ENCODE data around the gene LMAN1.

Gene LMAN1

DNA sequence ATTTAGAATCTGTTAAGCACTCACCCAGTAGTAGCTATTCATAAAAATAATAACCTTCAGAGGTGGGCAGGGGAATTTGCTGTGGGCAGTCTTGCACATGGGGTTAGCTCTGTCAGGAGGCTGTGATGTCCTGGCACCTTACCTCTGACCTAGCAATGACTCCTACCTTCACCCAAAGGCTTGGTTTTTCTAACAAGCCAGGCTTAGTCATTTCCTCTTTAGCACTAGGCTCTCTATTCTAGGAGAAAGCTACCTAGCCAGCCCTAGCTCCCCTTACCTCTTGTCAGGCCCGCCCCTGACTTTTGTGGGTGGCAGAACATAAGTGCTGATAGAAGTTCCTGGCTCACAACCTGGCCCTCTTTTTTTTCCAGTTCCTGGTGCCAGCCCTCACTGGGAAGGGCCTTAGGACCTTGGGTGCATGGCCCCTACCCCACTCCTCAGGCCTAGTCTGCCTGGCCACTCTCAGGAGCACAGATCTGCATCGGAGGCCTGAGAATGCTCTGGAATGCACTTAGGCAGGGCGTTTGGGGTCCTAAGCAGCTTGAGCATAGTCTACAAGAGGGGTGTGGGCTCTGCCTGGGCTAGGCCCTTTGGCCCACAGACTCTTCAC lies 58.3 kb downstream of the LMAN1 start:
- Histone ChIP-seq H3K9ac (ENCODE audit: low read length) (no peak overlapping the region), H3K18ac (ENCODE audit: low read length) (no peak overlapping the region), H3K36me3 (ENCODE audit: control insufficient read depth, insufficient read depth, low read length) (no peaks in the 10 kb centered on the region), H3K79me2 (ENCODE audit: control insufficient read depth, insufficient read depth, low read length) (no peaks in the 10 kb centered on the region), H3K4me2 (ENCODE audit: low read length) (no peak overlapping the region), H4K5ac (ENCODE audit: low read length) (no peak overlapping the region), H3K4ac (ENCODE audit: low read depth, low read length) (no peak overlapping the region), H3K4me1 (ENCODE audit: control insufficient read depth, low read depth, low read length) (no peaks in the 10 kb centered on the region), H3K27me3 (ENCODE audit: insufficient read depth, low read length, poor library complexity) (no peaks in the 10 kb centered on the region), H3K23ac (ENCODE audit: low read length) (no peak overlapping the region), H3K79me1 (ENCODE audit: low read length) (no peaks in the 10 kb centered on the region), H3K4me3 (ENCODE audit: low read length) (no peak overlapping the region), H4K8ac (ENCODE audit: low read depth, low read length) (no peak overlapping the region), H2BK5ac (ENCODE audit: low read length) (no peak overlapping the region), H3K56ac (ENCODE audit: low read length) (no peak overlapping the region), H2BK120ac (ENCODE audit: low read depth, low read length) (no peak overlapping the region), H2BK15ac (replicated peaks; ENCODE audit: low read depth) (no peak overlapping the region), H3K27ac (ENCODE audit: low read depth, low read length) (no peak overlapping the region), H2AK5ac (ENCODE audit: low read length) (no peak overlapping the region)
- DNase-seq = no peak
- WGBS (ENCODE audit: extremely low coverage, insufficient coverage, low lambda C conversion rate) = no CpG with 5 or more reads among the region's 3 CpGs

DNA sequence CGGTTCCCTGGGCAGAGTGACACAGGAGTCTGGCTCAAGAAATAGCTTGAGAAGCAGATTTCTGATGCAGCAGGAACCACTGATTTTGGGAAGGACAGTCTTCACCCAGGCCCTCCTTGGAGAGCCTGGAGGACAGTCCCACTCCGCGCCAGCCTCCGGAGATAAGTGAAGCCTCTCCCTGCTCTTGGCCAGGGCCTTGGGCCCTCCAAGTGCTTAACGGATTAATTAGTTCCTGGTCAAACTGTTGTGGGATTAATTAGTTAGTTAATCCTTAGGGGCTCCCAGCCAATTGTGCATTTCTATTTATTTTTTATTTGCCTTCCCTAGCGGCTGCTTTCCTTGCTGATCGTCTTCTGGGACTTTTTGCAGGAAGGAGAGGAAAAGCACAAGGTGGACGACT lies 60.2 kb downstream of the LMAN1 start:
- Histone ChIP-seq H3K4me3 (ENCODE audit: low read length) (no peak overlapping the region), H2BK120ac (ENCODE audit: low read depth, low read length) (no peak overlapping the region), H3K56ac (ENCODE audit: low read length) (no peak overlapping the region), H3K79me2 (ENCODE audit: control insufficient read depth, insufficient read depth, low read length) (no peaks in the 10 kb centered on the region), H3K23ac (ENCODE audit: low read length) (no peak overlapping the region), H4K5ac (ENCODE audit: low read length) (no peak overlapping the region), H3K18ac (ENCODE audit: low read length) (no peak overlapping the region), H3K27ac (ENCODE audit: low read depth, low read length) (no peak overlapping the region), H2AK5ac (ENCODE audit: low read length) (no peak overlapping the region), H3K79me1 (ENCODE audit: low read length) (no peaks in the 10 kb centered on the region), H2BK5ac (ENCODE audit: low read length) (no peak overlapping the region), H3K9ac (ENCODE audit: low read length) (no peak overlapping the region), H3K36me3 (ENCODE audit: control insufficient read depth, insufficient read depth, low read length) (no peaks in the 10 kb centered on the region), H3K4me2 (ENCODE audit: low read length) (no peak overlapping the region), H4K8ac (ENCODE audit: low read depth, low read length) (no peak overlapping the region), H3K27me3 (ENCODE audit: insufficient read depth, low read length, poor library complexity) (no peaks in the 10 kb centered on the region), H3K4me1 (ENCODE audit: control insufficient read depth, low read depth, low read length) (no peaks in the 10 kb centered on the region), H3K4ac (ENCODE audit: low read depth, low read length) (no peak overlapping the region), H2BK15ac (replicated peaks; ENCODE audit: low read depth) (no peak overlapping the region)
- WGBS (ENCODE audit: extremely low coverage, insufficient coverage, low lambda C conversion rate) = no CpG with 5 or more reads among the region's 8 CpGs
- no peak for DNase-seq

DNA sequence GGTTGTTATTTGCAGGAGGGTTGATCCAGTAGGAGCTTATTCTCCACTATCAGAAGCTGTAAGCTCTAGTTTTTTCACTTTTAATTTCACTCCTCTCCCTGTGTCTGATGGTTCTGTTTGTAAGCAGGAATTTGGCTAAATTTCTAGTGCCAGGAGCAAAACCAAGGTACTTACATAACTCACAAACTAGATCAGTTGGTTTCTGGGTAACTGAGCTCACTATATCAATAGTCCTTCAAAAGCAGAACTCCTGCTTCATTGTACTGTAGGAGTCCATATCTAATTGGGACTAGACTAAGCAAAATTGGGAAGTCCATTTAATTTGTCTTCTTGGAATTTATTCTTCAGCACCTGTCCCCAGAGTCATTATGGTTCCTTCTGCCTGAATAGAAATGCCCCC lies 65.7 kb downstream of the LMAN1 start:
- Histone ChIP-seq H3K36me3 (ENCODE audit: control insufficient read depth, insufficient read depth, low read length) (no peaks in the 10 kb centered on the region), H3K4me3 (ENCODE audit: low read length) (no peak overlapping the region), H3K18ac (ENCODE audit: low read length) (no peak overlapping the region), H3K4me1 (ENCODE audit: control insufficient read depth, low read depth, low read length) (no peaks in the 10 kb centered on the region), H3K23ac (ENCODE audit: low read length) (no peak overlapping the region), H2BK5ac (ENCODE audit: low read length) (no peak overlapping the region), H3K27me3 (ENCODE audit: insufficient read depth, low read length, poor library complexity) (no peaks in the 10 kb centered on the region), H3K27ac (ENCODE audit: low read depth, low read length) (no peak overlapping the region), H2BK15ac (replicated peaks; ENCODE audit: low read depth) (no peak overlapping the region), H4K5ac (ENCODE audit: low read length) (no peak overlapping the region), H3K79me1 (ENCODE audit: low read length) (no peaks in the 10 kb centered on the region), H2BK120ac (ENCODE audit: low read depth, low read length) (no peak overlapping the region), H2AK5ac (ENCODE audit: low read length) (no peak overlapping the region), H3K4me2 (ENCODE audit: low read length) (no peak overlapping the region), H3K79me2 (ENCODE audit: control insufficient read depth, insufficient read depth, low read length) (no peaks in the 10 kb centered on the region), H3K4ac (ENCODE audit: low read depth, low read length) (no peak overlapping the region), H4K8ac (ENCODE audit: low read depth, low read length) (no peak overlapping the region), H3K9ac (ENCODE audit: low read length) (no peak overlapping the region), H3K56ac (ENCODE audit: low read length) (no peak overlapping the region)
- no peak for DNase-seq

DNA sequence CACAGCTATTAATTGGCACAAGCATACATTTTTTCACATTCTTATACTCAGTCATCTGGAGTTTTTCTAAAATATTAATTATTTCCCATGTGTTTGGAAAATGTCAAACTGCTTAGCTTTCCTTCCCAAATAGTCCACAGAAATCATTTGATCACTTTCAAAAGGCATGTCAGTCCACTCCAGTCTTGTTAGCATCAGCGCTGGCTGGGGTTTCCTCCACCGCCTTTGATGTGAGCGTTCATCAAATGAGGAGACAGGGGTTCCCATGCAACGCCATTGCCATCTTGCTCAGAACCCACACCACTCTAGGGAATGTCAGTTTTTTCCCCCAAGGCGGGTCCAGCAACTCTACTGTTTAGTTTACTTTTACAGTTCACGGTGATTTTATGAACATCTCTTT lies 72.7 kb downstream of the LMAN1 start:
- Histone ChIP-seq H4K5ac (ENCODE audit: low read length) (no peak overlapping the region), H3K79me1 (ENCODE audit: low read length) (no peaks in the 10 kb centered on the region), H3K4me1 (ENCODE audit: control insufficient read depth, low read depth, low read length) (no peaks in the 10 kb centered on the region), H3K4me3 (ENCODE audit: low read length) (no peak overlapping the region), H3K27me3 (ENCODE audit: insufficient read depth, low read length, poor library complexity) (no peaks in the 10 kb centered on the region), H3K23ac (ENCODE audit: low read length) (no peak overlapping the region), H3K56ac (ENCODE audit: low read length) (no peak overlapping the region), H3K18ac (ENCODE audit: low read length) (no peak overlapping the region), H2AK5ac (ENCODE audit: low read length) (no peak overlapping the region), H3K4ac (ENCODE audit: low read depth, low read length) (no peak overlapping the region), H2BK120ac (ENCODE audit: low read depth, low read length) (no peak overlapping the region), H4K8ac (ENCODE audit: low read depth, low read length) (no peak overlapping the region), H2BK5ac (ENCODE audit: low read length) (no peak overlapping the region), H3K4me2 (ENCODE audit: low read length) (no peak overlapping the region), H2BK15ac (replicated peaks; ENCODE audit: low read depth) (no peak overlapping the region), H3K36me3 (ENCODE audit: control insufficient read depth, insufficient read depth, low read length) (no peaks in the 10 kb centered on the region), H3K79me2 (ENCODE audit: control insufficient read depth, insufficient read depth, low read length) (no peaks in the 10 kb centered on the region), H3K27ac (ENCODE audit: low read depth, low read length) (no peak overlapping the region), H3K9ac (ENCODE audit: low read length) (no peak overlapping the region)
- no peak for DNase-seq
- no CpG with 5 or more reads among the region's 6 CpGs for WGBS (ENCODE audit: extremely low coverage, insufficient coverage, low lambda C conversion rate)

DNA sequence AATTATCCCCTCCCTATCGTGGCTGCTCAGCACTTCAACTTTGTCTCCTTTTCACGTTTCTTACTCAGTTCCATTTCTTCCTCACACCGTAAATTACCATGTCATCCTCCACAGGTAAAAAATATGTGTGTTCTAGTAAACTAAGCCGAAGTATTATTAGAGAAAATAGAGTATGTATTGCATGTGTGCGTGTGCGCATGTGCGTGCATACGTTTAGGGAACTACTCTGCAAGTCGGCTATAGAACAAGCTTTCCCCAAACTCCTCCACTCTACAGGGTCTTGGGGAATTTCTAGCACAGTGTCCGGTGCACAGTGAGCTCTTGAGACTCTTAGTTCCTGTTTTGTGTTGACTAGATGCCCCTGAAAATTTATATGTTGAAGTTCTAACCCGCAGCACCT lies 76.7 kb downstream of the LMAN1 start:
- H3K27ac ChIP-seq (ENCODE audit: low read depth, low read length) = no peak overlapping the region
- no peak overlapping the region for H3K18ac ChIP-seq (ENCODE audit: low read length)
- peaks cover 5% of the 10 kb centered on the region for H3K27me3 ChIP-seq (ENCODE audit: insufficient read depth, low read length, poor library complexity)
- H4K5ac ChIP-seq (ENCODE audit: low read length) = no peak overlapping the region
- no peaks in the 10 kb centered on the region for H3K79me2 ChIP-seq (ENCODE audit: control insufficient read depth, insufficient read depth, low read length)
- H3K4me1 ChIP-seq (ENCODE audit: control insufficient read depth, low read depth, low read length) = no peaks in the 10 kb centered on the region
- DNase-seq = no peak
- H3K4me2 ChIP-seq (ENCODE audit: low read length) = no peak overlapping the region
- H3K56ac ChIP-seq (ENCODE audit: low read length) = no peak overlapping the region
- H3K36me3 ChIP-seq (ENCODE audit: control insufficient read depth, insufficient read depth, low read length) = no peaks in the 10 kb centered on the region
- H3K23ac ChIP-seq (ENCODE audit: low read length) = no peak overlapping the region
- no peak overlapping the region for H2BK15ac ChIP-seq (replicated peaks; ENCODE audit: low read depth)
- no CpG with 5 or more reads among the region's 11 CpGs for WGBS (ENCODE audit: extremely low coverage, insufficient coverage, low lambda C conversion rate)
- H2BK5ac ChIP-seq (ENCODE audit: low read length) = no peak overlapping the region
- H2BK120ac ChIP-seq (ENCODE audit: low read depth, low read length) = no peak overlapping the region
- no peak overlapping the region for H3K4me3 ChIP-seq (ENCODE audit: low read length)
- H3K4ac ChIP-seq (ENCODE audit: low read depth, low read length) = no peak overlapping the region
- H2AK5ac ChIP-seq (ENCODE audit: low read length) = no peak overlapping the region
- no peak overlapping the region for H3K9ac ChIP-seq (ENCODE audit: low read length)
- H4K8ac ChIP-seq (ENCODE audit: low read depth, low read length) = no peak overlapping the region
- no peaks in the 10 kb centered on the region for H3K79me1 ChIP-seq (ENCODE audit: low read length)

DNA sequence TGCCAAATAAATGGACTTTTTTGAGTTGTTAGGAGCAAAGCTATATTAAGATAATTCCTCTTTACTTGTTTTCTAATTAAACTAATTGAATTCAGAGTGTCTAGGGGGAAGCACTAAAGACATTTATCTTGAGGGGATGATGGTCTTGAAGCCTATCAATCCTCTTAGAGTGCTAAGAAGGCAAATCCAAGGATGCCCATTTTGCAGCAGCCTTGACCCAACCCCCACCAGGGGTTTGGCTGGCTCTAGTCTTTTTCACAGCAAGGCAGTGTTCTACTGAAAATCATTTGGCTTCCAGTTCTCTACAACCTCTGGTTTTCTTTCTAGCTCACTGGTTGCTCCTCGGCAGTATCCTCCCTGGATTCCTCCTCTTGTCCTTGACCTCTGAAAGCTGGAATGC lies 79.3 kb downstream of the LMAN1 start:
- Histone ChIP-seq H4K8ac (ENCODE audit: low read depth, low read length) (no peak overlapping the region), H3K36me3 (ENCODE audit: control insufficient read depth, insufficient read depth, low read length) (no peaks in the 10 kb centered on the region), H3K56ac (ENCODE audit: low read length) (no peak overlapping the region), H3K18ac (ENCODE audit: low read length) (no peak overlapping the region), H2BK15ac (replicated peaks; ENCODE audit: low read depth) (no peak overlapping the region), H3K9ac (ENCODE audit: low read length) (no peak overlapping the region), H3K27ac (ENCODE audit: low read depth, low read length) (no peak overlapping the region), H3K23ac (ENCODE audit: low read length) (no peak overlapping the region), H2BK120ac (ENCODE audit: low read depth, low read length) (no peak overlapping the region), H3K79me2 (ENCODE audit: control insufficient read depth, insufficient read depth, low read length) (no peaks in the 10 kb centered on the region), H3K4me2 (ENCODE audit: low read length) (no peak overlapping the region), H3K27me3 (ENCODE audit: insufficient read depth, low read length, poor library complexity) (peaks cover 25% of the 10 kb centered on the region), H3K4me1 (ENCODE audit: control insufficient read depth, low read depth, low read length) (no peaks in the 10 kb centered on the region), H3K79me1 (ENCODE audit: low read length) (no peaks in the 10 kb centered on the region), H3K4ac (ENCODE audit: low read depth, low read length) (no peak overlapping the region), H3K4me3 (ENCODE audit: low read length) (no peak overlapping the region), H4K5ac (ENCODE audit: low read length) (no peak overlapping the region), H2AK5ac (ENCODE audit: low read length) (no peak overlapping the region), H2BK5ac (ENCODE audit: low read length) (no peak overlapping the region)
- no peak for DNase-seq
- no CpG with 5 or more reads among the region's 1 CpG for WGBS (ENCODE audit: extremely low coverage, insufficient coverage, low lambda C conversion rate)

Measured in mesendoderm (in vitro differentiated cells).